Neural cell (in vitro differentiated cells): ENCODE measurements around the gene MSI2. TPM values are rescaled to one million over a fixed set of nuclear protein-coding genes. Genes with fewer than 3 reads are reported as not detected.

Experiments
- H2AFZ ChIP-seq: fragments of 200-600, 300-800 bp; sonication (generic), shearing (Covaris generic); 2 replicates; pipeline ENCODE4 v1.6.0; 2014; ENCODE audit warnings: low read depth, mild to moderate bottlenecking, antibody characterized with exemption, low read length, moderate library complexity
- H3F3A ChIP-seq: fragments of 200-600 bp; shearing (Covaris generic); 2 replicates; pipeline ENCODE4 v1.6.1; 2016; ENCODE audit warnings: mild to moderate bottlenecking, moderate library complexity, mixed read lengths, antibody characterized with exemption, low read length; ENCODE audit not compliant: insufficient read depth, poor library complexity, severe bottlenecking
- H3K27ac ChIP-seq: fragments of 200-600, 300-800 bp; sonication (generic), shearing (Covaris generic); 2 replicates; pipeline ENCODE4 v1.5.1; 2014; ENCODE audit warnings: mild to moderate bottlenecking, low read length, moderate library complexity
- H3K27me3 ChIP-seq: fragments of 300-800, 200-600 bp; sonication (generic), shearing (Covaris generic); 2 replicates; pipeline ENCODE4 v1.6.0; 2014; ENCODE audit warnings: mild to moderate bottlenecking, low read depth, low read length, moderate library complexity; ENCODE audit not compliant: insufficient read depth
- H3K36me3 ChIP-seq: fragments of 300-800, 200-600 bp; sonication (generic), shearing (Covaris generic); 2 replicates; pipeline ENCODE4 v1.5.1; 2014; ENCODE audit warnings: mild to moderate bottlenecking, antibody characterized with exemption, low read length, moderate library complexity; ENCODE audit not compliant: insufficient read depth
- H3K4me2 ChIP-seq: fragments of 300-800, 200-600 bp; sonication (generic), shearing (Covaris generic); 2 replicates; pipeline ENCODE4 v1.6.0; 2014; ENCODE audit warnings: mild to moderate bottlenecking, low read length
- H3K4me3 ChIP-seq: fragments of 300-800, 200-600 bp; sonication (generic), shearing (Covaris generic); 2 replicates; pipeline ENCODE4 v1.5.1; 2014; ENCODE audit warnings: mild to moderate bottlenecking, low read length, moderate library complexity
- H3K79me2 ChIP-seq: fragments of 200-600 bp; shearing (Covaris generic); replicated peaks from 2 replicates; pipeline ENCODE4 v1.6.0; 2014; ENCODE audit warnings: mild to moderate bottlenecking, low read length, moderate library complexity; ENCODE audit not compliant: insufficient read depth
- H3K9ac ChIP-seq: fragments of 300-800, 200-600 bp; sonication (generic), shearing (Covaris generic); 2 replicates; pipeline ENCODE4 v1.6.1; 2016; ENCODE audit warnings: mild to moderate bottlenecking, low read length, mixed read lengths
- H3K9me2 ChIP-seq: fragments of 200-600 bp; shearing (Covaris generic); 2 replicates; pipeline ENCODE4 v1.6.1; 2016; ENCODE audit warnings: mild to moderate bottlenecking, low read length, mixed read lengths; ENCODE audit not compliant: insufficient read depth
- H3K9me3 ChIP-seq: fragments of 200-600, 300-800 bp; sonication (generic), shearing (Covaris generic); 2 replicates; pipeline ENCODE4 v1.6.1; 2016; ENCODE audit warnings: mild to moderate bottlenecking, mixed run types, low read length, moderate library complexity, mixed read lengths
- H4K20me1 ChIP-seq: fragments of 200-600 bp; shearing (Covaris generic); 2 replicates; pipeline ENCODE4 v1.6.1; 2016; ENCODE audit warnings: mild to moderate bottlenecking, mixed run types; ENCODE audit not compliant: insufficient read depth
- EP300 ChIP-seq: fragments of 450-650 bp; conservative IDR thresholded peaks from 2 replicates; pipeline ENCODE4 v1.6.1; 2014; ENCODE audit warnings: antibody characterized with exemption, mild to moderate bottlenecking, moderate library complexity; ENCODE audit not compliant: poor library complexity, severe bottlenecking
- EZH2 ChIP-seq: fragments of 200-600, 300-800 bp; shearing (Covaris generic), sonication (generic); IDR thresholded peaks from 2 replicates; pipeline ENCODE4 v1.6.1; 2014; ENCODE audit warnings: antibody characterized with exemption, low read length, borderline replicate concordance, mild to moderate bottlenecking; ENCODE audit not compliant: insufficient read depth, poor library complexity, severe bottlenecking
- MXI1 ChIP-seq: fragments of 450-650 bp; conservative IDR thresholded peaks from 2 replicates; pipeline ENCODE4 v1.6.1; 2014; ENCODE audit warnings: antibody characterized with exemption, mild to moderate bottlenecking; ENCODE audit not compliant: poor library complexity, severe bottlenecking
- POLR2AphosphoS5 ChIP-seq: IDR thresholded peaks from 2 replicates; pipeline ENCODE4 v1.6.1; 2012
- RAD21 ChIP-seq: fragments of 450-650 bp; conservative IDR thresholded peaks from 2 replicates; pipeline ENCODE4 v1.6.1; 2014; ENCODE audit warnings: antibody characterized with exemption, mild to moderate bottlenecking, moderate library complexity
- SMC3 ChIP-seq: fragments of 450-650 bp; conservative IDR thresholded peaks from 2 replicates; pipeline ENCODE4 v1.6.1; 2014; ENCODE audit warnings: antibody characterized with exemption, mild to moderate bottlenecking, moderate library complexity; ENCODE audit not compliant: poor library complexity
- TAF1 ChIP-seq: IDR thresholded peaks from 2 replicates; pipeline ENCODE4 v1.6.1; 2012; ENCODE audit warnings: low read depth
- polyA plus RNA-seq: library from polyadenylated mRNA; depleted of rRNA; stranded (reverse); fragments of >200 nt; gene quantifications from 2 replicates; pipeline ENCODE4 v1.2.3, GENCODE V29; 2014
- TF ChIP-seq, protein P1 (sequence below): IDR thresholded peaks from 2 replicates; pipeline ENCODE4 v1.6.1; 2012; ENCODE audit warnings: borderline replicate concordance
- TF ChIP-seq, protein P2 (sequence below): fragments of 450-650 bp; IDR thresholded peaks from 2 replicates; pipeline ENCODE4 v1.5.1; 2014; ENCODE audit warnings: antibody characterized with exemption, mild to moderate bottlenecking, moderate library complexity; ENCODE audit not compliant: poor library complexity, severe bottlenecking

MSI2 gene
- polyA plus RNA-seq, 1 donor from 2014 or later, result 61.4 TPM

DNA sequence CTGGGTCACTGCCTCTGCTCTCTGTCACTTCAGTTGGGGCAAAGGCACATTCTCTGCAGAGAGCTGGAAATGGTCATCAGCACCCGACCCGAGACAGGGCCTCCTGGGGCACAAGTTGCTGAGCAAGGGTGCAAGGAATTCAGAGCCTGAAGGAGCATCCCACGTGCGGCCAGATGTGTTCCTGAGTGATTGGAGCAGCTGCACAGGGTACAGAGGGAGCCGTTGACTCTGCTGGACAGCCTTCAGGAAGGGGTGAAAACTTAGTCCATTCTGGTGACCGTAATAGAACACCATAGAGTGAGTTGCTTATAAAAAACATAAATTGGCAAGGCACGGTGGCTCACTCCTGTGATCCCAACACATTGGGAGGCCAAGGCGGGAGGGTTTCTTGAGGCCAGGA lies 382.0 kb downstream of the MSI2 start:
- TF ChIP-seq POLR2AphosphoS5 (no peak), RAD21 (no peak), EZH2 (no peak), EP300 (no peak), MXI1 (no peak), SMC3 (no peak), TAF1 (no peak)
- TF ChIP-seq, protein P1, sequence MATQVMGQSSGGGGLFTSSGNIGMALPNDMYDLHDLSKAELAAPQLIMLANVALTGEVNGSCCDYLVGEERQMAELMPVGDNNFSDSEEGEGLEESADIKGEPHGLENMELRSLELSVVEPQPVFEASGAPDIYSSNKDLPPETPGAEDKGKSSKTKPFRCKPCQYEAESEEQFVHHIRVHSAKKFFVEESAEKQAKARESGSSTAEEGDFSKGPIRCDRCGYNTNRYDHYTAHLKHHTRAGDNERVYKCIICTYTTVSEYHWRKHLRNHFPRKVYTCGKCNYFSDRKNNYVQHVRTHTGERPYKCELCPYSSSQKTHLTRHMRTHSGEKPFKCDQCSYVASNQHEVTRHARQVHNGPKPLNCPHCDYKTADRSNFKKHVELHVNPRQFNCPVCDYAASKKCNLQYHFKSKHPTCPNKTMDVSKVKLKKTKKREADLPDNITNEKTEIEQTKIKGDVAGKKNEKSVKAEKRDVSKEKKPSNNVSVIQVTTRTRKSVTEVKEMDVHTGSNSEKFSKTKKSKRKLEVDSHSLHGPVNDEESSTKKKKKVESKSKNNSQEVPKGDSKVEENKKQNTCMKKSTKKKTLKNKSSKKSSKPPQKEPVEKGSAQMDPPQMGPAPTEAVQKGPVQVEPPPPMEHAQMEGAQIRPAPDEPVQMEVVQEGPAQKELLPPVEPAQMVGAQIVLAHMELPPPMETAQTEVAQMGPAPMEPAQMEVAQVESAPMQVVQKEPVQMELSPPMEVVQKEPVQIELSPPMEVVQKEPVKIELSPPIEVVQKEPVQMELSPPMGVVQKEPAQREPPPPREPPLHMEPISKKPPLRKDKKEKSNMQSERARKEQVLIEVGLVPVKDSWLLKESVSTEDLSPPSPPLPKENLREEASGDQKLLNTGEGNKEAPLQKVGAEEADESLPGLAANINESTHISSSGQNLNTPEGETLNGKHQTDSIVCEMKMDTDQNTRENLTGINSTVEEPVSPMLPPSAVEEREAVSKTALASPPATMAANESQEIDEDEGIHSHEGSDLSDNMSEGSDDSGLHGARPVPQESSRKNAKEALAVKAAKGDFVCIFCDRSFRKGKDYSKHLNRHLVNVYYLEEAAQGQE, result no peak
- TF ChIP-seq, protein P2, sequence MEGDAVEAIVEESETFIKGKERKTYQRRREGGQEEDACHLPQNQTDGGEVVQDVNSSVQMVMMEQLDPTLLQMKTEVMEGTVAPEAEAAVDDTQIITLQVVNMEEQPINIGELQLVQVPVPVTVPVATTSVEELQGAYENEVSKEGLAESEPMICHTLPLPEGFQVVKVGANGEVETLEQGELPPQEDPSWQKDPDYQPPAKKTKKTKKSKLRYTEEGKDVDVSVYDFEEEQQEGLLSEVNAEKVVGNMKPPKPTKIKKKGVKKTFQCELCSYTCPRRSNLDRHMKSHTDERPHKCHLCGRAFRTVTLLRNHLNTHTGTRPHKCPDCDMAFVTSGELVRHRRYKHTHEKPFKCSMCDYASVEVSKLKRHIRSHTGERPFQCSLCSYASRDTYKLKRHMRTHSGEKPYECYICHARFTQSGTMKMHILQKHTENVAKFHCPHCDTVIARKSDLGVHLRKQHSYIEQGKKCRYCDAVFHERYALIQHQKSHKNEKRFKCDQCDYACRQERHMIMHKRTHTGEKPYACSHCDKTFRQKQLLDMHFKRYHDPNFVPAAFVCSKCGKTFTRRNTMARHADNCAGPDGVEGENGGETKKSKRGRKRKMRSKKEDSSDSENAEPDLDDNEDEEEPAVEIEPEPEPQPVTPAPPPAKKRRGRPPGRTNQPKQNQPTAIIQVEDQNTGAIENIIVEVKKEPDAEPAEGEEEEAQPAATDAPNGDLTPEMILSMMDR, result no peak
- Histone ChIP-seq H3K79me2 (no peaks in the 10 kb centered on the region), H3K27me3 (no peaks in the 10 kb centered on the region), H3K9me3 (no peaks in the 10 kb centered on the region), H3K27ac (no peak overlapping the region), H3K4me2 (no peak overlapping the region), H3K36me3 (no peaks in the 10 kb centered on the region), H3K4me3 (no peak overlapping the region), H2AFZ (no peak overlapping the region), H4K20me1 (no peaks in the 10 kb centered on the region), H3F3A (no peaks in the 10 kb centered on the region), H3K9me2 (no peaks in the 10 kb centered on the region), H3K9ac (no peak overlapping the region)

DNA sequence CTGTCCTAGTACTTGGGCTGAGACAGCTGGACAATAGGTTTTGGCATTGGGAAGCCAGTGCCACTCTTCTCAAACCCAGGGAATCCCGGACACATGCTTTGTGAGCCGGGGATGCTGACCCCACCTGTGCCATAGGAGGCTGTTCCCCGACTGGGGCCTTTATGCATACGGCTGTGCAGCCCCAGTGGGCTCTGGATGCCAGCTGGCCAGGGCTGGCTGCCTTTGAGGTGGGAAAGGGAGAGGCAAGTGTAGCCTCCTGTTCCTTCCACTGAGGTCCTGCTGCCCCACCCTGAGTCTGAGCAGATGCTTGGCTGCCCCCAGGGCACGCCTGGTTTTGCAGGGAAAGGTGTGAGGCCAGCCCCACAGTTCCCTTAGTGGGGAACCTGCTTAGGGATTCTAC lies 383.1 kb downstream of the MSI2 start:
- no peaks in the 10 kb centered on the region for H4K20me1 ChIP-seq
- H3K9me3 ChIP-seq, result no peaks in the 10 kb centered on the region
- H3K4me2 ChIP-seq, result no peak overlapping the region
- H3K36me3 ChIP-seq, result no peaks in the 10 kb centered on the region
- no peaks in the 10 kb centered on the region for H3K79me2 ChIP-seq
- H3K9ac ChIP-seq, result no peak overlapping the region
- no peak overlapping the region for H3K27ac ChIP-seq
- no peaks in the 10 kb centered on the region for H3K9me2 ChIP-seq
- no peaks in the 10 kb centered on the region for H3F3A ChIP-seq
- H3K4me3 ChIP-seq, result no peak overlapping the region
- no peaks in the 10 kb centered on the region for H3K27me3 ChIP-seq
- H2AFZ ChIP-seq, result no peak overlapping the region
- TF ChIP-seq SMC3, result no peak
- no peak for TF ChIP-seq MXI1
- TF ChIP-seq, protein P1, result no peak
- TF ChIP-seq RAD21, result no peak
- TF ChIP-seq, protein P2, result no peak
- TF ChIP-seq POLR2AphosphoS5, result no peak
- no peak for TF ChIP-seq TAF1
- no peak for TF ChIP-seq EZH2
- no peak for TF ChIP-seq EP300
